GM18505 (cell line): ENCODE data around the gene SPATA24.
A peak's percentile ranks its signal among the peaks of the same experiment; 100 is the strongest.
"Not testable (repeated sequence)": the region's sequence is repeated elsewhere in the genome, so short reads cannot be mapped to it uniquely, and the experiment has no call there.

Source experiments
- ATAC-seq: cut with Tn5 transposase; IDR thresholded peaks from one replicate; pipeline ENCODE4 v1.9.1; 2021; ENCODE audit not compliant: unreplicated experiment
- POLR2A ChIP-seq: IDR thresholded peaks from 4 replicates; pipeline ENCODE4 v1.6.1; 2011; ENCODE audit warnings: borderline replicate concordance; ENCODE audit not compliant: insufficient read depth, insufficient read length; ENCODE audit errors: extremely low read depth

SPATA24 gene

GRCh38 chr5:139403787-139404483 lies at the start of gene SPATA24:
TSS of gene SPATA24 (minus strand) at chr5:139404089. CDS start at chr5:139404060, 29 bp downstream.
- no peak for TF ChIP-seq POLR2A
- ATAC-seq: peak; percentile 81

GRCh38 chr5:139451878-139452660 lies 48.2 kb upstream of the SPATA24 start:
- no peak for TF ChIP-seq POLR2A
- no peak for ATAC-seq

GRCh38 chr5:139451176-139451575 lies 47.3 kb upstream of the SPATA24 start:
- TF ChIP-seq POLR2A: no peak
- ATAC-seq: no peak

- no peak for TF ChIP-seq POLR2A
- ATAC-seq: peak; percentile 54
Measured at GRCh38 chr5:139446956-139447779, 43.3 kb upstream of the SPATA24 start.

GRCh38 chr5:139445325-139446170 lies 41.7 kb upstream of the SPATA24 start:
- ATAC-seq: no peak
- TF ChIP-seq POLR2A: no peak

GRCh38 chr5:139443831-139444453 lies 40.1 kb upstream of the SPATA24 start:
- no peak for ATAC-seq
- TF ChIP-seq POLR2A: no peak

- ATAC-seq: not testable (repeated sequence)
Measured at GRCh38 chr5:139440416-139440815, 36.5 kb upstream of the SPATA24 start.

- peak; percentile 66 for TF ChIP-seq POLR2A
- peak; percentile 81 for ATAC-seq
Measured at GRCh38 chr5:139439013-139439903, 35.4 kb upstream of the SPATA24 start, which contains the start of gene DNAJC18. TSS of gene DNAJC18 (minus strand) at chr5:139439525. CDS start at chr5:139439445, 80 bp downstream.

GRCh38 chr5:139438707-139439012 lies 34.8 kb upstream of the SPATA24 start:
- no peak for TF ChIP-seq POLR2A
- no peak for ATAC-seq

GRCh38 chr5:139435676-139436075 lies 31.8 kb upstream of the SPATA24 start:
- ATAC-seq: no peak
- TF ChIP-seq POLR2A: no peak

GRCh38 chr5:139431706-139432105 lies 27.8 kb upstream of the SPATA24 start:
- no peak for ATAC-seq

More at GRCh38 chr5:139431706-139432105, 27.8 kb upstream of the SPATA24 start:
- TF ChIP-seq POLR2A: no peak
